ENCODE measurements around the gene TM4SF5. TPM values are rescaled to one million over a fixed set of nuclear protein-coding genes. Genes with fewer than 3 reads are reported as not detected.

Gene TM4SF5
- total and polyA plus RNA-seq, 2 of the 8 experiments (the other 6 are each of a cell fraction or from before 2014, with no cell fraction given) = not detected

- no peak for TF ChIP-seq CHD7 (IDR thresholded peaks at IDR 0.05; ENCODE audit: insufficient replicate concordance, low read length)
- no peak for TF ChIP-seq HDAC6 (IDR thresholded peaks at IDR 0.05; ENCODE audit: low read depth, low read length)
Measured at GRCh38 chr17:4766723-4767122, 5.0 kb upstream of the TM4SF5 start (continued).
